Liver (tissue), 3 donors: Measurements from ENCODE around the gene COL23A1.

Experiments used
- CTCF ChIP-seq: fragments of 150-350 bp; IDR thresholded peaks from 2 replicates; pipeline ENCODE4 v1.5.1; 2017; ENCODE audit warnings: improper control_type of control experiment, low read depth, low read length; ENCODE audit not compliant: missing input control
- GABPA ChIP-seq, 2 donors: IDR thresholded peaks in 1 of 2; conservative IDR thresholded peaks in 1 of 2; 2 replicates each; pipeline ENCODE4 v1.6.1; 2016; ENCODE audit warnings: antibody characterized with exemption in 2 of 2, mild to moderate bottlenecking in 1 of 2, moderate library complexity in 1 of 2
- donor health status: healthy.
- donor health status: healthy.

- TF ChIP-seq CTCF, result no peak
- no peak for TF ChIP-seq GABPA (IDR thresholded peaks at IDR 0.05 in 1 of 2, conservative IDR thresholded peaks at IDR 0.05 in 1 of 2)
Measured at GRCh38 chr5:178605788-178606187, 15.6 kb upstream of the COL23A1 start.
